ENCODE results near the gene SLC9A7.
A peak's percentile ranks its signal among the peaks of the same experiment; 100 is the strongest.
"Not testable (repeated sequence)": the region's sequence is repeated elsewhere in the genome, so short reads cannot be mapped to it uniquely, and the experiment has no call there.

The SLC9A7 gene

GRCh38 chrX:46758956-46759644 is at the start of gene SLC9A7:
TSS of gene SLC9A7 (minus strand) at chrX:46759118. CDS start at chrX:46759029, 89 bp downstream.
- DNase-seq: peak; percentile 7

DNA sequence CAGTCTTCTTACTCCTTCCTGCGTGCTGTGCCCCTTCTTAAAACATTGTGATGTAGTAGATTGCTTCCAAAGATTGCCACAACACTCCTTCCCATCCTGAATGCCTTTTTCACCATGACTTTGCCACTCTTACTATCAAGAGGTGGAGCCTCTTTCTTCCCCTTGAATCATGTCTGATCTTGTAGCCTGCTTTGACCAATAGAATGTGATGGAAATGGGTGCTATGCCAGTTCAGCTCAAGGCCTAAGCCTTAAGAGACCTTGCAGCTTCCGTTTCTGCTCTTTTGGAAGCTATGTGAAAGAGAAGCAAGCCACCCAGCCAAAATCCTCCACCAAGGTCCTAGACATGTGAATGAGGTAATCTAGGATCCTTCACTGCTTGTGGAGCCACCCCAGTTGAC is 46.4 kb upstream of the SLC9A7 start:
- DNase-seq: no peak

DNA sequence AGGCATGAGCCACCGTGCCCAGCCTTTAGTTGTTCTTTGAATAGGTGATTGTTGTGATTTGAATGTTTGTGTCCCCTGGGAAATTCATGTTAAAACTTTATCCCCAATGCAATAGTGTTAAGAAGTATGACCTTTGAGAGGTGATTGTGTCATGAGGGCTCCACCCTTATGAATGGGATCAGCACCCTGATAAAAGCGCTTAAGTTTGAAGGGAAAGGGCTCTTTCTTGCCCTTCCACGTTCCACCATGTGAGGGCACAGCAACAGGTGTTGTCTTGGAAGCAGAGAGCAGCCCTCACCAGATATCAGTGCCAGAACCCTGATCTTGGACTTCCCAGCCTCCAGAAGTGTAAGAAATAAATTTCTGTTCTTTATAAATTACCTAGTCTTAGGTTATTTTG is 44.2 kb upstream of the SLC9A7 start:
- no peak for DNase-seq

- peak; percentile 13 for DNase-seq
These were observed 37.8 kb upstream of the SLC9A7 start for GRCh38 chrX:46796574-46797191.

- no peak for DNase-seq
These were observed 34.6 kb upstream of the SLC9A7 start for GRCh38 chrX:46793386-46794143.

DNA sequence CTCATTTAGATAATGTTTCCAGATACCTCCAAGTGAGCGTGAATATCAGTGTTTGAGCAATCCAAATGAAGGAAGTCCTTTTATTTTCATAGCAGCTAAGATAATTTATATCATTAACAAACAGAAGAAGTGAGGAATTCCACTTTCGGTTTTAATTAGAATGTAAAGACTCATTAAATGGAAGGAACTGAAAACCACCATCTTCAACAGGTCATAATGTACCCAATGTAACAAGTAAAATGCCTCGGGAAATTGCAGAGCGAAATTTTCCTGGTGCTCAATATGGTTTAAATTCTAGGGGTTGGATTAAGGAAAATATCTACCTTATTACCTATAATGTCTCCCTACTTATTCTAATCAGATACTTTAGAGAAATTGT is 33.9 kb upstream of the SLC9A7 start:
- no peak for DNase-seq

DNA sequence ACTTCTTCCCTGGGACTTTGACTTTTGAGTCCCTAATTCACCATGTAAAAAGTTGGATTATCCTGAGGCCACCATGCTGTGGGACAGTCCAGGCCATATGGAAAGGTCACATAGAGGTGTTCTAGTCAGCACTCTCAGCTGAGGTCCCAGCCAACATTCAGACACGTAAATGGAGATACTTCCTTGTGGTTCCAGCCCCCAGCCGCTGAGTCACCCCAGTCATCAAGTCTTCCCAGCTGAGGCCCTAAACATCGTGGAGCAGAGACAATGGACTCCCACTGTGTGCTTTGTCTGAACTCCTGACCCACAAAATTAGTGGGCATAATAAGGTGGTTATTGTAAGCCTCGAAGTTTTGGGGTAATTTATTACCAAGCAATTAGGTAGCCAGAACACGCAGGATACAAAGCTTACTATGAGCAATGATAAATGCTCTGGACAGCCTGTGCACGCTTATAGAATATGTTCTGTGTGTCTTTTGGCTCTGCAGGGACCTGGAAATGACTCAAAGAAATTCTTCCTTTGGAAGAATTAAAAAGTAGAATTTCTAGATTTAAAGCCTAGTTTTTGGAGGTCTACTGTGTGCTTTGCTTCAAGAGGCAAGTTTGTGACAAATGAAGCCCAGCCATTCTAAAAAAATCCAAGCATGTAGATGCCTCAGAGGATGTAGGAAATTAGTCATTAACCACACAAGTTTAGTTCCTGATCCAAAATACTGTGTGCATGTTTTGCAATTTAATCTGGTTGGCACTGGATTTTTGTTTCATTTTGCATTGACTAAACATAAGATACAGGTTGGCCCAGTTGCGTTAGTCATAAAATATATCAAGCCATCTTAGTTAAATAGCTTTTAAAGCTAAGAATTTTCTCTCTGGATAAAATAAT is 33.2 kb upstream of the SLC9A7 start:
- DNase-seq: peak; percentile 66

DNA sequence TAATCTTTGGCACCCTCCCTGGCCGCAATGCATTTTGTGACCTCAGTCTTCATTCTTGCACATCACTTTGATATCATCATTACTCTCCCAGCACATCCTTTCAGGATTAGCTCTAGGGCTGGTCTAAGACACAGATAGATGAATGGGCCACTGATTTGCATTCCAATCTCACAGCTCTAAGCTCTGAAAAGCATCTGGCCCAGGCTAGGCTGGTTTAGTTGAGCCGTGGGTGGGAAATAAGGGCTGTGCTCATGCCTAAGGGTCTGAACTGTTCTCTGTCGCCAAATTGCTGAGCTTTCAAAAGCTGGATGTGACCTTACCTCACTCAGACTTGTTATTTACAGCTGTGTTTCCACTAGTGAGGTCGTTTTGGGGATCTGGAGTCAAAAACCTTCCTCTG is 30.0 kb upstream of the SLC9A7 start:
- DNase-seq: no peak

- DNase-seq: not testable (repeated sequence)
These were observed 25.5 kb upstream of the SLC9A7 start for GRCh38 chrX:46784437-46784836.

- no peak for DNase-seq
These were observed 23.1 kb upstream of the SLC9A7 start for GRCh38 chrX:46782034-46782433.

GRCh38 chrX:46777971-46778810 is 19.3 kb upstream of the SLC9A7 start:
- DNase-seq: no peak

- peak; percentile 20 for DNase-seq
These were observed 11.9 kb upstream of the SLC9A7 start for GRCh38 chrX:46770817-46771163.

DNA sequence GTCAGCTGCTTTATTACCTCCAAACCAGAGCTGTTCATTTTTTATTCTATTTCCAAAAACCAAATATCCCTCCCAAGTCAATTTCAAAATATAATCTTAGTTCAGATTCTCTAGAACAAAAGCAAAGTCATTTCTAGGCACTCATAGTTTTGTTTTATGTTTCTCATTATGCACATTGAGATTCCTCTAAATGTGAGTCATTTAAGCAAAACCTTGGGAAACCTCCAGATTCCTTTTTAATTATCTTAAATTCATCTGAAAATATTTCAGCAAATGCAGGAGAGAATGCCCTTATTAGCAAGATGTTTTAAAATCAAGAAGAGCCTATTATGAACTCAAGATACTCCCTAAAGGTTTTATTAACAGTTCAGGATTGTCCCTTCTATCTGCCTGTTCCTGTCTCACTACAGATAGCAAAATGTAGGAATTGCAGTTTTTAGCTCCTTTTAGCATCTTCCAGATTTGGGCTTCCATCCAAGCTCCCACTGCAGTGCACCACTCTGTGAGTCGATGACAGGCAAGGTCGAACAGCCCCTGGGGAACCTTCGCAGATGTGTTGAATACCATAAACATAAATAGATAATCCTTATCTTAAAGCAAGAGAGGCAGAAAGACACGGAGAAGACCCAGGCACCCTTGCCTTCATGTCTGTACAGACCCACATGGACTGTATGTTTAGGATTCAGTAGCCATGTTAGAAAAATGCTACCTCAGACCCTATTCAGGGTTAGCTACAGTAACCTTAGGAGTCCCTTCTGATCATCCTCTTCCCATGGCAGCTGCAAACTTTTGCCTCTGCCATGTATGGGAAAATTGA is 11.3 kb upstream of the SLC9A7 start:
- no peak for DNase-seq

GRCh38 chrX:46762963-46763362 is 4.0 kb upstream of the SLC9A7 start:
- no peak for DNase-seq

DNA sequence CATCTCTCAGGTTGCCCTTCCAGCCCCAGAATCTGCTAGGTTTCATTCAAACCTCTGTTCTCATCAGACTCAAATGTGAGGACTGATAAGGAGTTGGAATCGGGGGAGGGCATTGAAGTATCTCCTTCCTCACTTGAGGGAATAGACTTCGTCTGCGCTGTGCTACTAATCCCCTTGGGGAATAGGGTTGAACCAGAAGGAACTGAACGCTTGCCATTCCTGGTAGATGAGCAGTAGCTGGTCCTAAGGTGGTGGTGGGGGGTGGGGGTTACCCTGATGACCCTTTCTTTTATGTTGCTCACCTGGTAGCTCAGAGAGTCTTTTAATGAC is 692 bp upstream of the SLC9A7 start:
- no peak for DNase-seq

DNA sequence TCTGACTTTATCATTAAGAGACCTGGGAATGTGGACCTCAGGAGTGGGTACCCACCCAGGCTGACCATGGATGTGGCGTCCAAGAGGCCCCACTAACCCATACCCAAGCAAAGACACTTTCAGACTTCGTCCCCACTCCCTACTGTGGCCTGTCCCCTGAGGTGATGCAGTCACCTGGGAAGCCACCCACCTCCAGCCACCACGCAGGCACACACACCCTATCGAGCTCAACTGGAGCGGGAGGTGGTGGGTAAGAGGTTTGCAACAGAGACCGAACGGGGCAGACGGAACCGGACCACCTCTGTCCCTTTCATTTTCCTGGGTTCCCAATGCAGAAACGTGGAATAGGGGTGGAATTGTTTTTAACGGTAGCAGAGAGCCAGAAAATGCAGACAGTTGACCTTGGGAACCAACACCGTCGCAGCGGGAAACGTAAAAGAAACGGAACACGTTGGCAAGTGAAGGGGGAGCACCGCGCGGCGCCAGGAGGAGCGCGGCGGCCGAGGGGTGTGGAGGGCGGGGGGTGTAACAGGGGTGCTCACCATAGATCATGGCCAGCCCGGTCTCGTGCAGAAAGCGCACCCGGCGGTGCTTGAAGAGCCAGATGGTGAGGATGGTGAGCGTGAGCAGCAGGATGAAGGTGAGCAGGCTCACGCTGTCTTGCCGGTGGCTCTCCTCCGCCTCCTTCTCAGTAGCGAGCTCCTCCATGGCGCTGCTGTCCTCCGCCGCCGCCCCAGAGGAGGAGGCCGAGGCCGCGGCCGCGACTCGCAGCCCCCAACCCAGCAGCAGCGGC is 559 bp downstream of the SLC9A7 start:
- DNase-seq: no peak

GRCh38 chrX:46757593-46757992 is 1.3 kb downstream of the SLC9A7 start:
- no peak for DNase-seq

DNA sequence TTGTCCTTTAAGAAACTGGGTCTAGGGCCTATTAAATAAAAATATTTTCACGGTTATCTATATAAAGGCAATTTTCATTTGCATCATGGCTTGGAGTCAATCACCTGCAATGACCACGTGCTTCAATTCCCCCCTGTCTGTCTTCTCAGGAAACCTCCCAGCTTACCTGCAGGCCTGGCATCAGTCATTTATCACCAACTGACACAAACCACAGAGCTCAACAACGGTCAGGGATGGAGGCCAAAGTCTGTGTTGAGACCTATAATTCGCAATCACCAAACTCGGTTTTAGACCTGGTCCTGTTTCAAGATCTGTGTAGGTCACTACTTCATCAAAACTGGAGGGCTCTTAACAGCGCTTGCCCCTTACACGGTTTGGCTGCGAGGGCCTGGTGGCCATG is 1.9 kb downstream of the SLC9A7 start:
- no peak for DNase-seq

DNA sequence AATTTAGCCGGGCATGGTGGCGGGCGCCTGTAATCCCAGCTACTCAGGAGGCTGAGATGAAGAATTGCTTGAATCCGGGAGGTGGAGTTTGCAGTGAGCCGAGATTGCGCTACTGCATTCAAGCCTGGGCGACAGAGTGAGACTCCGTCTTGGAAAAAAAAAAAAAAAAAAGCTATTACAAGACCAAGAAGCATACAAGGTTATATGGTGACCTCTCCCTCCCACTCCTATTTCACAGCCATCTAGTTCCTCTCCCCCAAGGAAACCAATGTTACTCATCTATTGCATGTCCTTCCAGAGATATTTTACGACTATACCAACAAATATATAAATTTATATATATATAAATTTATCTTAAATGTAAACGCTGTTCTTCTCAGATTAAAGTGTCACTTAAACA is 3.2 kb downstream of the SLC9A7 start:
- no peak for DNase-seq

DNA sequence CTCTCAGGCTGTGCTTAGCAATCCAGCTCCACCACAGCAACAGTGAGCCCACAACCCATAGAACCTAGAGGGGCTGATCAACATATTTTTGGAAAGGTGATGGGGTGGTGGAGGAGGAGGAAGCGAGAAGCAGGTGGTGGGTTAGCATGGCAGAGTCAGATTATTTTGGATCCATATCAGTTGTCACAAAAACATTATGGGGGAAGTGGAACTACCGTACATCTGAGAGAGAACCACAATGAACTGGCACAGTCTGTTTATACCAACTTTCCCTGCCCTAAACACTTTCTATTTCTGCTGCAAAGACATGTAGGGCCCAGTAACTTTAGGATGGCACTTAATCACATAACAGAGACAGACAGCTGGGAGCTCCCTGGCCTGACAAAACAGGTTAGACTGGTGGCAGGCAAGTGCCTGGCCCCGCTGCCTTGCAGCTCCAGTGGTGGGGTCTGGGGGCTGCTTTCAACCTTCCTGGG is 4.3 kb downstream of the SLC9A7 start:
- DNase-seq: no peak

DNA sequence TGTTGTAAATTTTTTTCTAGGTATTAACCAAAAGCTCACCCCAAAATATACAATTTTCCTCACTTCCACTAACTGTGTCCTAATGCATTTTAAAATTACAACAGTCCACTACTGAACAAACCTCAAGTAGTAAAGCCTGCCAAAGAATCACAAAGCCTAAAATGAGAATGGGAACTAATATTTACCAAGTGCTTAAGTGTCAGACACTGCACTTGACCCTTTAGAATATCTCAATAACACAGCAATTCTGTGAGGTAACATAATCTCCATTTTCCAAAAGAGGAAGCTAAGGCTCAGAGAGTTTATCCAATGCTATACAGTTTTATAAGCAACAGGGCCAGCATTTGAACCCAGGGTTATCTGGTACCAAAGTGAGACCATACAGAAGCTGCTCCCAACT is 4.9 kb downstream of the SLC9A7 start:
- DNase-seq: no peak
